HG03066 (cell line): Measurements from ENCODE around the gene NACC2.

ENCODE experiments used
- ATAC-seq: cut with Tn5 transposase; IDR thresholded peaks from one replicate; pipeline ENCODE4 v1.9.1; 2021; ENCODE audit warnings: low read depth; ENCODE audit not compliant: unreplicated experiment

Gene NACC2

DNA sequence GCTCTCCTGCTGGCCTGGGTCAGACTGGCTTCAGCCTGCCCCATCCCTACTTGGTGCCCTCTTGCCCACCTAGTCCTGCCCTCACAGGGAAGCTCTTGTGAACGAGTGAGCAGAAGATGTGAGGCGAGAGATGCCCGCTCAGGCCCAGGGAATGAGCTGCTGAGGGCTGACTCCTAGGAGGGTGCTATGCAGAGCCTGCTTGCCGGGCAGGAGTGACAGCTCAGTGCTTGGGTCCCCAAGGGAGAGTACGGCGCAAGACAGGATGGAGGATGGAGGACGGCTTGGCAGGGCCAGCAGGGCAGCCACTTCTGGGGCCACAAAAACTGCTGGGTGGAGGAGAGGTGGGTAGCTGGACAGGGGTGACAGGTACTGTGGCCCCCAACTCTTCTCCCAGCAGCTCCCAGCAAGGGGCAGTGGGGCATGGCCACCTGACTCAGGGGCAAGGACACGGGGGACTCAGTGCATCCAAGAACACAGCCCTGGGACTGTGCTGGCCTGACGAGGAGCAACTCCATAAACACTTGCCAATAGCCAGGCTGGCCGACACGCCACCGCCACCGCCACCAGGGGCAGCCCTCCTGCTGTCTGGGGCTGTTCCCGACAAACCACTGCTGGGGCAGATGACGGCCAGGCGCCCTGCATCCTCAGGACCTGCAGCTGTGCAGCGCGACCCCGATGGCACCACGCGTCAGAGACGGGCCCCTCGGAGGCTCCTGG is 78.4 kb downstream of the NACC2 start:
- ATAC-seq: no peak

DNA sequence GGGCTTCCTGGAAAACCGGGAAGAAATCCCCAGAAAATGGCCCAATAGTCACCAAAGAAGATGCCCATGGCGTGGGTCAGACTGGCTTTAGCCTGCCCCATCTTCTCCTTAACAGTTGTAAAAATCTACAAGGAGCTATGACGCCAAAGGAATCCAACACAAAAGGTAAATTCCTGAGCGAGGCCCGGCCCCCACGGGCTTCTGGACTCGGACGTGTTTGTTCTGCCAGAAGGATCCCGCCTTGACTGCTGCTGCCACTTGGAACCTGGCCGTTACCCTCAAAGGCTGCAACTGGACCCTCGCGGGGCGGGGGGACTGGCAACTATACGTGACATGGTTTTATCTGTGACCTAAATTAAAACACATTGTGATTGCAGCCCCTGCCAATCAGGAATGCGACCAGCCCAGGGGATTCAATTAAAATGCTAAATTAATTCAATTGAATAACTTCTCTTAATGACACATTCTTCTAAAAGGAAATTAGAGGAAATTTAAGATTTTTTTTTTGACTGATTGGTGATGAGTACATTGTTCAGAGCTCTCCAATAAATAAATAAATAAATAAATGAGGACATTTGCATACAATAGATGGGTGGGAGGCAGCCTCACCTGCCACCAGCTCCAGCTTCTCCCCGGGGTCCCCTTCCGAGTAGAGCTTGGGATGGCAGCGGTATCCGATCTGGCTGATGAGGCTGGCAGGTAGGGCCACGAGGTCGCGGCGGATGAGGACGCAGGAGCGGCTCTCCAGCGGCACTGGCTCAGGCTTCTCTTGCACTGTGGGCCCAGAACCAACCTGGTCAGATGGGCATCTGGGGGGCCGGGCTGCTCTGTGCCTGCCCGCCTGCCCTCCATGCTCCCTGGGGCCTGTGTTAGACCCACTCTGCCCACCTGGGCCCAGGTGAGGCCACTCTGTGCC is 79.2 kb downstream of the NACC2 start:
- no peak for ATAC-seq

DNA sequence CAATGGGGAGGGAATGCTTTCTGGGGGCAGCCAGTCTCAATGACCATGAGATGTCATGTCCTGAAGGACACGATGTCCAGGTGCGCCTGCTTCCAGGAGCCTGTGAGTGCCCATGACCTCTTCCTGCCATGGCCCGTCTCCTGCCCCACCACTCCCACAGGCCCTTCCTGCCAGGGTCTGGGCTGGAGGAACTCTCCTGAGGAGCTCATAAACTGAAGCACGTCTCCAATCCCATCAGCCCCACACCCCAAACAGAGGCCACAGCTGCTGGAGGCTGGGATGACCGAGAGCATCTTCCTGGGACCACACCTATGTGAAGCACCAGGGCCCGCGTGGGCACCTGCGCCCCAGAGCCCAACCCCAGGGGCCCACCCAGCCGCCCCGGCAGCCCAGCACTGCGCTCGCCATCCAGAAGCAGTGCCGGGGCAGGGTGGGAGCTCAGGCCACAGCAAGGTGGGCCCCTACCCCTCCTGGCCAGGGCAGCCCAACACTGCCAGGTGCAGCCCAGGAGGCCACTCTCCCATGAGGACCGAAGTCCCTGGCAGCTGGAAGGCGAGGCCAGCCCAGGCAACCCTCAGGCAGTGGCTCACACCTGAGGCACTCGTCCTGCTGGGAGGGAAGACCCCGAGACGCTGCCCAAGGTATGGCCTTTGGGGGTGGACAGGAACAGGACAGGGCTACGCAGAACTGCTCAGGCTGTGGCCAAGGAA is 80.0 kb downstream of the NACC2 start:
- no peak for ATAC-seq

DNA sequence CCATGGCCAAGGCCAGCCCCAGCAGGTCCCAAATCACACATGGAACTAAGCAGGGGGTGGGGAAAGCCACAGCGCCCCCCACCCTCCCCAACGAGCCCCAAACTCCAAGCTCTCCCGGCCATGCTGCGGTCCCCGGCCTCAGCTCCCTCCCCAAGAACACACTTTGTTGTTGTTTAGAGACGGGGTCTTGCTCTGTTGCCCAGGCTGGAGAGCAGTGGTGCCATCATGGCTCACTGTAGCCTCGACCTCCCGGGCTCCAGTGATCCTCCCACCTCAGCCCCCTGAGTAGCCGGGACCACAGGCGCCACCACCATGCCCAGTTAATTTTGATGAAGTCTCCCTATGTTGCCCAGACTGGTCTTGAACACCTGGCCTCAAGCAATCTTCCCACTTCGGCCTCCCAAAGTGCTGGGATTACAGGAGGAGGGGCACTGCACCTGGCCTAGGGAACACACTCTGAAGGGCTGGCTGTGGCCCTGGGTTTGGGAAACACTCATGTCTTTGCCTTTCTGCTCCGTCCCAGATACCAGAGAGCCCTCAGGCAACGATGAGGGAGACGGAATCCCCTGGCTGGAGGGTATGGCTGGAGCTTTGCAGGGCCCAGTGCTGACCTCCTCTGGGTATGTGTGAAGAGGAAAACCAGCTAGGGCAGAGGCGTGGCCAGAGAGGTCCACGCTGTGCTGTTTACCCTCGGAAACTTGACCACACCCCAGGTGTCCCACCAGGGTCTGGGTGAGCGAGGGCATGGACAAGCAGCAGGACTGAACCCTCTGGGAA is 80.8 kb downstream of the NACC2 start:
- no peak for ATAC-seq

DNA sequence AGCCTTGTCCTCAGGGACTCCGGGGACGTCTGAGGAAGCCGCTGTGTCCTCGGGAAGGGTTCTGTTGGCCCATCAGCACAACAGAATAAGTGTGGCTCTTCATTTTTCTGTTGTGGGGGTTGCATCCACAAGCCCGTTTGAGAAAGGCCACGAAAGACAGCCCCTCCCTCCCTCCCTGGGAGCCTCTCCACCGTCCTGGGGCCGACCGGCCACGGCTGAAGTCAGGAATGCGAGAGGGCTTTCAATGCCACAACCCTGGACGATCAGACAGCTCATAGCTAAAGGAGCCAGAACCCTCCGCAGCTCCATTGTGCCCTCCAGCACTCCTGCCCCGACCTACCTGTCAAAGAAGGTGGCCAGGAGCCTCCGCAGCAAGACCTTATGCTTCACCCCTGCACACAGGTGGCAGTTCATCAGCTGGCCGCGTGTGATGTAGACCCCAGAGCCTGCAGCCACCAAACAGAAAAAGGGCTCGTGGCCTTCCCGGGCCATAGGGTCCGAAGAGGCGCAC is 81.5 kb downstream of the NACC2 start:
- ATAC-seq: no peak

DNA sequence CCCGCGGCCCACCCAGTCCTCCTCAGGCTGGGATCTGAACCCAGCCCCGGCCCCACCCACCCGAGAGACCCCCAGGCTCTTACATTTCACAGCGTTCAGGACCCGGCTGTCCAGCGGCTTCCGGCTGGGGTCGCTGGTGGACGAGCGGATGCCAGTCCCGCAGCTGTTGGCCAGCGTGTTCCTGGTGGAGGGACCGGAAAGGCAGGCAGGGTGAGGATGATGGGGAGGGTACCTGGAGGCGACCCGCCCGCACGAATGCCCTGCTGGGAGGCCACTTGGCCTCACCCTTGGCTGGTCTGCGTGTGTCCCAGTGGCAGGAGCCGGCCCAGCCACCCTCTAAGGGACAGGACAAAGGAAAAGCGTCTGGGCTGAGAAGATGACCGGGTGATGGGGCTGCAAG is 82.0 kb downstream of the NACC2 start:
- no peak for ATAC-seq

DNA sequence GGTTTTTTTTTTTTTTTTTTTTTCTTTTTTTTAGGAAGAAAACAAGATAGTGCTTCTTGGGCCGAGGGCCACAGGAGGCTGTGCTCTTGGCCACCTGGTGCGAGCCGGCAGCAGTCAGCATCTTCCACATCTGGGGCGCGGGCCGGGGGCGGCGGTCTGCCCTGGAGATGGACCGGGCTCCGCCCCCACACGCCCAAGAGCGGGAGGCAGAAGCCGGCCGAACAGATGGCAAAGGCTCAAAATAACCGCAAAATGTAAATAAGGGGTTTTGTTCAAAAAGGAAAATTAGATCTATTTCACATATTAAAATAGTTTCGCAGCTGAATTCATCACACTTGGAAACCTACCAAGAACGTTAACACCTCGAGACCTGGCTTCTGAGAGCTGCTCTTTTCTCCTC is 82.4 kb downstream of the NACC2 start:
- no peak for ATAC-seq

DNA sequence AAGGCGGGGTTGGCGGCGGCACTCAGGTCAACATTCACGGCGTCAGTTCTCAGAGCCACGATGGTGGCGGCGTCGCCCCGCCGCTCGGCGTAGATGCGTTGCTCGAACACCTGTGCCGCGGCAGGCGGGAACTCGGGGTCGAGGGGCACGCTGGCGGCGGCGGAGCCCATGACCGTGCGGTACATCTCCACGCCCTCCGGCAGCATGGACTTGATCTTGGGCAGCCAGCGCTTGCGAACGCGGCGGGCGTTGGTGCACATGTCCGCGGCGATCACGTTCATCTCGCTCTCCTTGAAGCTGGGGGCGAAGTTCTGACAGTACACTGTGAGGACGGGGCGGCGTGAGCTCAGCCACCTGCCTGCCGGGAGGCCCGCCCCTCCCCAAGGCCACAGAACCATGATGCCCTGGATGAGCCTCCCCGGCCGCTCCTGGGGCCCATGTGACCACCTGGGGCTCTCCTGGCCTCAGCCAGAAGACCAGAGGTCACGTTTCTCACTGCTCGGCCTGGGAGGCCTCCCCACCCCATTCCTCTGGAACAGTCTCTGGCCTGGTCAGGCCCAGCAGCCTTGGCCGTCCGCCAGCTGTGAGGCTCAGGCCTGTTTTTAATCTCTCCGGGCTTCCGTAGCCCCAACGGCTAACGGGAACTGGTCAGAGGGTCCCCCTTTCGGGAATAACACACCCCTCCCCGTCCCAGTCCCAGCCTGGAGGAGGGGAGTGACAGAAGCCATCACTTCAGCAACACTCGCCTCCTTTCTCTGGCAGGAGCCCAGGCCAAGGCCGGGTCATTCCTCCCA is 83.2 kb downstream of the NACC2 start:
- no peak for ATAC-seq

DNA sequence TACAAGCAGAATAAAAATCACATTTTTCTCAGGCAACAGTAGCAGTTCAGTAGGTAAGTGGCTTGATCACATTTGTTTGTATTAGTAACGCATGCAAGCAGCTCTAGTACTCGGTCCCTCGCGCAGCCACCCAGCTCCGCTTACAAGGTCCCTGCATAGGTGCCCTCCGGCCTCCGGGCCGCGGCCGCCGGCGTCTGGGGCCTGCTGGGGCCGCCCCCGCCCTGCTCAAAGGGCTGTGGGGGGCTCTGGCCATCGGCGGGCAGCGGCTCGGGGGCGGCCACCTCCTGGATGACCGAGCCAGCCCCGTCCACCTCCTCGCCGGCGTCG is 83.8 kb downstream of the NACC2 start:
- no peak for ATAC-seq

DNA sequence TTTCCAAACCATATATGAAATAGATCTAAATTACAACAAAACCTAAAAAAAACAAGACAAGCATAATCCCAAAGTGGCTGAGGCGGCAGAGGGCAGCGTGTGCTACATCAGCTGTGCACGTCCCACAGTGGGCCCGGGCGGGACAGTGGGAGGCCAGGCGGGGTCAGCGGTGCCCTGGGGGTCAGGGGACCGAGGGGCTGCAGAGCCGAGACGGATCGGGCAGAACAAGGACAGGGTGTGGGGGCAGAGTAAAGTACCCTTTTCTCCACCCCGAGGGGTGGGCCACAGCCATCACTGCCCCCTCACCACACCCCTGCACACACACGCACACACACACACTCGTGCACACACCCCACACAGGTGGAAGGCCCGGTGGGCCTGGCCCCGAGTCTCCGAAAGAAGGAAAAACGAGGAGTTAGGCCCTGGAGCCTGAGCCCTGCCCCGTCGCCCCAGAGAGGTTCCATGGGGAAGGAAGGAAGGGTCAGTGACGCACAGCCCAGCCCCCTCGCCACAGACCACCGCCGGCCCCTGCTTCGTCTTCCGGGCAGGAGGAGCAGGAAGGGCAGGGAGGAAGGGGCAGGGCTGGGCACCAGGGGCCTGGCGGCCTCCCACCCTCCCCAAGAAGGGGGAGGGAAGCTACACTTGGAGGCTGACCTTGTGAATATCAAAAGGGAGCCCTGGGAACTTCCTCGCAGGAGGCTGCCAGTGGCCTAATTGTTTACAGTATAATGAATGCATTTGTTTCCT is 84.3 kb downstream of the NACC2 start:
- no peak for ATAC-seq

DNA sequence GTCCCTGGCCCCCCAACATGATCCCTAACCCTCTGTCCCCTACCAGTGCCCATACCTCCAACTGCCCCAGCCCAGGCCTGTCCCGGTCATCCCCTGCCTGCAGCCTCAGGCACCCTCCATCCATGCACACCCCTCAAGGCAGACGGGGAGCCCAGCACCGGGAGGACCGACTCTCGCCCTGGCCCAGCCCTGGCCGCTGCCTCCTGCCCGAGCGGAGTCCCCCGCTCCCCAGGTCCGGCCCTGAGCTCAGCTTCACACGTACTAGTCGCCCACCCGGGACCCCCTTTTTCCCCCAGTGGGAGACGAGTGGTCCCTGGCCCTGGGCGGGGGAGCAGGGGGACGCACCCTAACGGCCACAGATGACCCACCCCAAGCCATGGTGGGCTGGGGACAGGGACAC is 84.9 kb downstream of the NACC2 start:
- ATAC-seq: no peak

DNA sequence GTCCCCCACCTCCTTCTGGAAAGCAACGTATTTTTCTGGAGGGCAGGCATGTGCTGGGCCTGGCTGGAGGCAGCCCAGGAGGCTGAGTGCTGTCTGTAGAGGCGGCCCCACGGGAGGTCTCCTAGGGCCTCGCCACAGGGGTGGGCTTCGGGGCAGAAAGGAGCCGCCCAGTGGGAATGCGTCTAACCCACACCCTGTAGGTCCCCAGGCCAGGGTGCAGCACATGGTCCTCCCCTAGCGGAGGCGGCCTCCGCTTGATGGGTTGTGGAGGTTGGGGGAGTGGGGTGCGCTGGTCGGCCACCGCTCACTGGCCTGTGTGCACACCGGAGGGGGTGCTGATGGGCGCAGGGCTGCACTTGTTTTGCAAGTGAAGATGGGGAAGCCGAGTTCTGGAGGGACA is 85.6 kb downstream of the NACC2 start:
- no peak for ATAC-seq

DNA sequence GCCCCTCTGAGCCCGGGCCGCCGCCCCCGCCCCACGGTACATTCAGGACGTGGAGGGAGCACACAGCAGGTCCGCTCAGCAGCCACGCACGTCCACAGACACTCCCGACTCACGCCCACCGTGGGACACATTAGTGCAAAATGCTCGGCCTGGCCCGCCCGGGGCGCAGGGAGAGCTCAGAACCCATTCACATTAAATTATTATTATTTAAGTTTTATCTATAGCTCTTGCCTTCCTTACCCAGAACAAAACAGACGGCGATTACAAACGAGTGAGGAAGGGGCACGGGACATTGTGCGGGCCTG is 86.4 kb downstream of the NACC2 start:
- no peak for ATAC-seq

DNA sequence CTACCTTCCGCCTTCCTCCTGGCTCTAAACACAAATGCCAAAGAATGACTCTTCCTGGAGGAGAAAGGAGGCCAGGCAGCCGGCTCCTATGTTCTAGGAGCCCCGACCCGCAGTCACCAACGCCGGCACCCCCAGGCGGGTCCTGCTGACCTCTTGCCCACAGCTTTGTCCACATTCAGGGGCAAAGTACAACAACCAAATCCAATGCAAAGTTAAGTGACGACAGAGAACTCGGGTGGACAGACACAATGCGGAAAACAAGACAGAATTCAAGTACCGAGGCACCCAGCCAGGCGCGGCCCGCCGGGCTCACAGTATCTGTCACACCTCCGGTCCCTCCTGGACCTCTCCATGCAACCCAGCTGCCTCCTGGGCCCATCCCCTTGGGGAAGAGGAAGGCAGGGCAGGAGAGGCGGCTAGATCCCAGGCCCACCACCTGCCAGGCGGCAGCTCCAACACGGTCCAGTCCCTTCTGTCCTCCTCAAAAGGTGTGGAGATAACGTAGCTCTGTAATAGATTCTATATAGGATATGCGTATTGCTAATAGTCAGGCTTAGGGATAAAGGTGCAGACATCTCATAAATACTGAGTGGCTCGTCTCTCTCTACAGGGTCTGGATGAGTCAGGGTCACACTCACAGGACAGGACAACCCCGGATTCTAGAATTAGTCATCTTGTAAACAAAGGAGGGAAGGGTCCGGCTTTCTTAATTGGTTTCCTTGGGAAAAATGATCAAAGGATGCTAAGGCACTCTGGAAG is 87.0 kb downstream of the NACC2 start:
- ATAC-seq: no peak

DNA sequence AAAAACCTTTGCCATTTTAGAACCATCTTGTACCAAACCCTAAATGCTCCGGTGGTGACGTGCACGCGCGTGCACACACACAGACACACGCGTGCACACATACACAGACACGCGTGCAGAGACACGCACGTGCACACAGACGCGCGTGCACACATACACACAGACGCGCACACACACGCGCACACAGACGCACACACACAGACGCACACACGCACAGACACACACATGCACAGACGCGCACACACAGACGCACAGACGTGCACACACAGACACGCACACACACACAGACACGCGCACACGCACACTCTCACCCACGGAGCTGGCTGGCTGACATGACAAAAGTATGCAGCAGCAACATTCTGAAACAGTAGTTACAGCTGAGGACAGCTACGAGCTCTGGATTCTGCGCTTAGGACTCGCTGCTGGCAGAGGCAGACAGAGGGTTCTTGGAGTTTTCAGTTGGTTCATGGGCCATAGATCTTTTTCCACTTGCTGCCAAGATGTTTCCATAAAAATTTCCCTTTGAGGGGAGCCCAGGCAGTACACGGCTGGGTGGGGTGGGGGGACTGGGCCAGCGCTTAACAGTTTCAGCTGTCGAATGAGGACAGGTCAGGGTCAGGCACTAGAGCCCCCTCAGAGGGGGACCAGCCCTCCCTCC is 87.7 kb downstream of the NACC2 start:
- ATAC-seq: no peak

DNA sequence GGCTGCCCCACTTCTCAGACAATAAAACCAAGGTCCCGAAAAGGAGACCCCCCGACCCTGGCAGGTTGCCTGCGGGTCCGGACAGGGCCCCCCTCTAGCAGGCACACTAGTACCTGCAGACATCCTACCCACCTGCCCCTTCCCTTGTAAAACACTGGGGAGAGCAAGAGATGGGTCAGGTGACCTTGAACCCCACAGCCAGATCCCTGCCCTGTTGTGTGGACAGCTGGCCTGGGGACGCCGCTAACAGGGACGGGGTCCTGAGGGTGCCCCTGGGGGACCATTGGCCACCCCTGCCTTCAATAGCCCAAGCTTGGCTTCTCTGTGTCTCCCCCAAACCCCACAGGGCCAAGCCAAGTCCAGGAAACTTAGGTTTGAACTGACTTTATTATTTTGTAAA is 88.9 kb downstream of the NACC2 start:
- ATAC-seq: no peak

DNA sequence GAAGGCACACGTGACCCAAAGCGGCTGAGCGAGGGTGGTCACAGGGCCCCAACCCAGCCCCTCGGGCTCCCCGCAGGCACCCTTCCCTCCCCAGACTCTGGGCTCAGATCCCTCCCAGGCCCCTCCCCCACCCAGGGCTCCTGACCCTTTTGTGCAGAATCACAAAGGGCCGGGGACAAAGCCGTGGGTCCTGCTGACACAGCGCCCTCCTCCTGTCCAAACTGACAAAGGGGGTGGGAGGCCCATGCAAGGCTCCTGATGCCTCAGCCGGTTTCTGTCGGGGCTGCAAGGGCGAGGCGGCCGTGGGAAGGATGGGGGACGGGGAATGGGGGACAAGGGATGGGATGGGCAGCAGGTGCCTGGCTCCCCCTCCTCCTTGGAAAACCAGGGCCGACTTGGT is 90.4 kb downstream of the NACC2 start:
- no peak for ATAC-seq

DNA sequence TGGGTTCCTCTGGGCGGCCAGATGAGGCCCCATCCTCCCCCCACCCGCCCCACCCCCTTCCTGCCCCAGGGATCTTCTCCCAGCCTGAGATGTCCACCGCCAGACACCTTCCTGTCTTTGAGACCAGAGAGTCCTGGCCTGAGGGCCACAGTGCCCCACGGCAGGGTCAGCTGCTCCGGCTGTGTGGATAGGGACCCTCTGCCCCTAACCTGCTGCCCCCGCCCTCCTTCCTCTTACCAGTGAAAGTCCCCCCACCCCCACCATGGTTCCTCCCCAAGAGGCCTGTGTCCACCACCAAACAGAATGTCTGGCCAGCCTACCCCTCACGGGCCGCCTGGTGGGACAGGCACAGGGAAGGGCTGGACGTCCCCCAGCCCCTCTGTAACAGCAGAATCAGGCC is 90.9 kb downstream of the NACC2 start:
- no peak for ATAC-seq
